WI38 (cell line): ENCODE measurements around the gene SERPINA7.
A peak's percentile ranks its signal among the peaks of the same experiment; 100 is the strongest.

Source experiments
- H3K4me3 ChIP-seq: 2 replicates; pipeline ENCODE4 v1.5.1; 2011; ENCODE audit warnings: low read depth, mild to moderate bottlenecking, control low read depth, low read length
- TF ChIP-seq, protein P1 (sequence below): IDR thresholded peaks from 2 replicates; pipeline ENCODE4 v1.5.1; 2012; ENCODE audit warnings: low read depth, mild to moderate bottlenecking, control low read depth, low read length

SERPINA7 gene

DNA sequence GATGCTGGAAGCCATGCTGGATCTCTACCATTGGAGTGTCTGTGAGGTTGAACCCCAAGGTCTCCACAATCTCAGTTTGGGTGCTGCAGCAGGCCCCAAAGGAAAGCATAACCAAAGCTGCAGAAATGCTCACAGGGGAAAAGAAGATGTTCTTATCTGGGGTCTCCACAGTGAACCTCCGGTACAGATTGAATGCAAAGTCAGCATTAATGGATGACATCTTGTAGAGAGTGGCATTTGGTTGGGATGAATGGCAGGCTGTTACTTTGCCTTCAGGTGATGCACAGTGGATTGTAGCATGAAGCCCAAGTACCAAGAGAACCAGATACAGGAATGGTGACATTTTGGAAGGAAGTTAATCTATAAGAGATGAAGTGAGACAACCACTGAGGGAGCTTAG is 1.8 kb downstream of the SERPINA7 start:
- no peak overlapping the region for H3K4me3 ChIP-seq
- TF ChIP-seq, protein P1, sequence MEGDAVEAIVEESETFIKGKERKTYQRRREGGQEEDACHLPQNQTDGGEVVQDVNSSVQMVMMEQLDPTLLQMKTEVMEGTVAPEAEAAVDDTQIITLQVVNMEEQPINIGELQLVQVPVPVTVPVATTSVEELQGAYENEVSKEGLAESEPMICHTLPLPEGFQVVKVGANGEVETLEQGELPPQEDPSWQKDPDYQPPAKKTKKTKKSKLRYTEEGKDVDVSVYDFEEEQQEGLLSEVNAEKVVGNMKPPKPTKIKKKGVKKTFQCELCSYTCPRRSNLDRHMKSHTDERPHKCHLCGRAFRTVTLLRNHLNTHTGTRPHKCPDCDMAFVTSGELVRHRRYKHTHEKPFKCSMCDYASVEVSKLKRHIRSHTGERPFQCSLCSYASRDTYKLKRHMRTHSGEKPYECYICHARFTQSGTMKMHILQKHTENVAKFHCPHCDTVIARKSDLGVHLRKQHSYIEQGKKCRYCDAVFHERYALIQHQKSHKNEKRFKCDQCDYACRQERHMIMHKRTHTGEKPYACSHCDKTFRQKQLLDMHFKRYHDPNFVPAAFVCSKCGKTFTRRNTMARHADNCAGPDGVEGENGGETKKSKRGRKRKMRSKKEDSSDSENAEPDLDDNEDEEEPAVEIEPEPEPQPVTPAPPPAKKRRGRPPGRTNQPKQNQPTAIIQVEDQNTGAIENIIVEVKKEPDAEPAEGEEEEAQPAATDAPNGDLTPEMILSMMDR: no peak

DNA sequence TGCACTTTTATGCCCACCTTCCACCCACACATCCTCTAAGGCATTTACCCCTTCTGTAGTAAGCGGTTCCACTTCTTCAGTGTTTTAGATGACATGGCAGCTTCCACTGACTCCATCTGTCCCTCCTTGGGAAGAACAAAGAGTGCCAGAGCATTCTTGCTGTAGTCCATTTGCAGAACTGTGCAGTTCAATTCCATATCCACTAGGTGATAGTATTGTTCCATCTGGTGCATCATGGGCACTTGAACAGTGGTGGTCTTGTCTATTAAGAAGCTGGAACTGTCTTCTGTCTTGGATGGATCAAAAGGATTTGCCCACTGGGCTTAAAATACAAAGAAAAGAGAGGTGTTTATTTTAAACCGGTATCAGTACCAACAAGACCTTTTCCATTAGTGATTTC is 3.5 kb downstream of the SERPINA7 start:
- TF ChIP-seq, protein P1: peak; percentile 15; the same call in 1 of the 2 replicates
- no peak overlapping the region for H3K4me3 ChIP-seq

DNA sequence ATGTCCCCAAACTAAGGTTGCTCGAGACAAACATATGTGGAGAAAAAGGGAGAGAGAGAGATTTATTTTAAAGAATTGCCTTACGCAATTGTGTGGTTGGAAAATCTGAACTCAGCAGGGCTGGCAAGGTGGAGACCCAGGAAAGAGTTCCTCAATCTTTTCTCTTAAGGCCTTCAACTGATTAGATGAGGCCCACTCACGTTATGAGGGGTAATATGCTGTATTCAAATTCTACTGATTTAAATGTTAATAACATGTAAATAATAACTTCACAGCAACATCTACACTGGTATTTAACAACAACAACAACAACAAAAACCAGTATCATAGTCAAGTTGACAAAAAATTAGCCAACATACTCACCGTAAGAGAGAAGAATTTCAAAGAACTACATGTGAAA is 14.6 kb downstream of the SERPINA7 start:
- no peak overlapping the region for H3K4me3 ChIP-seq
- TF ChIP-seq, protein P1: no peak

DNA sequence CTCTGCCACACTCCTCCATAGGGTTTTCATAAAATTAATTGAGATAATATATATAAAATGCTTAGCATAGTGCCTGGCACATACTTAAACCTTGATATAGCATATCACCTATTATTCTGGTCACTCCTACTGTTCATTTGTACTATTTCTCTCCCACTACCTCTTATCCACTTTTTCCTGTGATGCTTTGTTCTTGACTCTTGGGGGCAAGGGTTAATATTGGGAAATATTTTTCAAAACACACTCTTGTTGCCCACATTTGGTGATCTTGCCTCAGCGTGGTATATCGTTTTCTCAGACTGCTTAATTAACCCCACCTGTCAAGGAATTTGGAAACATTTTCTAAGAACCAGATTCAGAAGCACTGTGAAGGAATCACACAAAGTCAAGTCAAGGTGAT is 16.3 kb downstream of the SERPINA7 start:
- TF ChIP-seq, protein P1: no peak

DNA sequence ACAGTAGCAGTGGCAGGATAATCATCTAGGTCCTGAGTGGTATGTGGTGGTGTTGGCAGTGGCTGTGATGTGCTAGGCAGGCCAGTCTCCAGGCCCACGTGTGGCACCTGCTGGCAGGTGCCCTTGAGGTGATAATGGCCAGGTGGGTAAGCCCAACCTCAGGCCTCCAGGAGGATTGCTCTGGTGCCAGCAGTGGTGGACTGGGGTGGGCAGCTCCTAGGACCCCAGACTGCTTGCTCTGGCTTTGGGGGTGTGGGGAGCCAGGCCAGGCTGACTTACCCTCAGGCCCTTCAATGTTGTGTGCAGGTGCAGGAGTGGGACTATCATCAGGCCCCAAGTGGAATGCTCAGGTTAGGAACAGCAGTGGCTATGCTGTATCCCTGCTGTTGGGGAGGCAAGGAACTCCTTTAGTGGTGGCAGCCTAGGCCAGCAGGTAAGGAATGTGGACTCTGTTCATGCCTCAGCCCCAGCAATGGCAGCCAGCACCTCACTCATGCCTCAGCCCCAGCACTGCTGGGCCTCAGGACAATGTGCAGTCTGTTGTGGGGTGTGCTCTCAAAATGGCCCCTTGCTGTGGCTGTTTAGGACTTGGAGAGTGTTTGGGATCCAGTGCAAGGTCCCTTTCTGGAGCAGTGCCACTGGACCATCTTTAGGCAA is 24.3 kb downstream of the SERPINA7 start:
- H3K4me3 ChIP-seq: no peak overlapping the region
- TF ChIP-seq, protein P1: no peak

More for the DNA sequence above, 16.3 kb downstream of the SERPINA7 start:
- H3K4me3 ChIP-seq: no peak overlapping the region

DNA sequence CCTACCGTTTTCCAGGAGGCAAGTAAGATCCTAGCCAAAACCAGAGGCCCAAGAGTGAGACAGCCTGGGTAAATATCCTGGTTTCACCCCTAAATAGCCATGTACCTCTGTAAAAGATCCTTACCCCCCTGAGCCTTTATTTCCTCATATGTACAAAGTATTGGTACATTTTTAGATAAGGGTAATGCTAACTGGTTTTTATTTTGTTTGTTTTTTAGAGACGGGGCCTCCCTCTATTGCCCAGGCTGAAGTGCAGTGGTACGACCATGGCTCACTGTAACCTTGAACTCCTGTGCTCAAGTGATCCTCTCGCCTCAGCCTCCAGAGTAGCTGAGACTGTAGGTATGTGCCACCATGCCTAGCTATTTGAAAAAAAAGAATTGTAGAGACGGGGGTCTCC is 29.4 kb downstream of the SERPINA7 start:
- TF ChIP-seq, protein P1: no peak
- no peak overlapping the region for H3K4me3 ChIP-seq

DNA sequence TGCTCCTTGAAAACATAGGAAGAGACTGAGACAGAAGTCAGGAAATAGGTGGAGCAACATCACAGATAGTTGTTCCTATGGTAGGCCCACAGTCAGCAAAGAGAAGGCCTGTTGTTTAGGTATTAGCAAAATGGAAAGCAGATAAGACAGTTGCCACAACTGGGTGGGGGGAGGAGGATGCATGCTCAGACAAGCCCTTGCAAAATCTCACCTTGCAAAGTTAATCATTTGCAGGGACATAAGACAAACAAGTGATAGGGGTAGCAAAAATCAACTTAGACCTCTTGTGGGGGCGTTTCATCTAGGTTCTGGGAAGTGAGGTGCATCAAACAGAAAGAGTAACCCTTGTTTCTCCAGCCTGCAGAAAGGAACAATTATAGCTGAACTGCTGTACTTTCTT is 30.7 kb downstream of the SERPINA7 start:
- TF ChIP-seq, protein P1: no peak
- H3K4me3 ChIP-seq: no peak overlapping the region
